Measurements from ENCODE around the gene ZBTB20.
A peak's percentile ranks its signal among the peaks of the same experiment; 100 is the strongest.

ZBTB20 gene

GRCh38 chr3:114314282-114314681 is 832.8 kb downstream of the ZBTB20 start:
- WGBS (ENCODE audit: insufficient coverage, insufficient read length) = no CpG with 5 or more reads among the region's 2 CpGs
- no peaks in the 10 kb centered on the region for H3K9me3 ChIP-seq (ENCODE audit: control insufficient read depth, insufficient read depth, low read length)
- H3K27me3 ChIP-seq (ENCODE audit: control insufficient read depth, insufficient read depth, low read length) = no peaks in the 10 kb centered on the region
- no peak overlapping the region for H3K27ac ChIP-seq (ENCODE audit: low read length)
- no peak for DNase-seq (ENCODE audit: low read depth, low spot score)
- H3K4me3 ChIP-seq (ENCODE audit: low read length) = no peak overlapping the region
- peaks cover 5% of the 10 kb centered on the region; the same call in 1 of the 2 replicates for H3K4me1 ChIP-seq (ENCODE audit: control insufficient read depth, insufficient read depth, low read length)
- H3K36me3 ChIP-seq (ENCODE audit: control insufficient read depth, insufficient read depth, low read length) = no peaks in the 10 kb centered on the region

GRCh38 chr3:114313426-114313825 is 833.7 kb downstream of the ZBTB20 start:
- Histone ChIP-seq H3K36me3 (ENCODE audit: control insufficient read depth, insufficient read depth, low read length) (no peaks in the 10 kb centered on the region), H3K4me1 (ENCODE audit: control insufficient read depth, insufficient read depth, low read length) (peaks cover 4% of the 10 kb centered on the region; the same call in 1 of the 2 replicates), H3K27me3 (ENCODE audit: control insufficient read depth, insufficient read depth, low read length) (no peaks in the 10 kb centered on the region), H3K9me3 (ENCODE audit: control insufficient read depth, insufficient read depth, low read length) (no peaks in the 10 kb centered on the region), H3K4me3 (ENCODE audit: low read length) (no peak overlapping the region), H3K27ac (ENCODE audit: low read length) (no peak overlapping the region)
- WGBS (ENCODE audit: insufficient coverage, insufficient read length) = no CpG with 5 or more reads among the region's 2 CpGs
- no peak for DNase-seq (ENCODE audit: low read depth, low spot score)

- WGBS (ENCODE audit: insufficient coverage, insufficient read length) = no CpG with 5 or more reads among the region's 2 CpGs
These were observed 836.4 kb downstream of the ZBTB20 start for GRCh38 chr3:114310695-114311094.

GRCh38 chr3:114308830-114309229 is 838.3 kb downstream of the ZBTB20 start:
- H3K27ac ChIP-seq (ENCODE audit: low read length) = no peak overlapping the region
- no peak for DNase-seq (ENCODE audit: low read depth, low spot score)
- no CpG with 5 or more reads among the region's 5 CpGs for WGBS (ENCODE audit: insufficient coverage, insufficient read length)

More at GRCh38 chr3:114310695-114311094, 836.4 kb downstream of the ZBTB20 start:
- H3K4me3 ChIP-seq (ENCODE audit: low read length) = no peak overlapping the region
- DNase-seq (ENCODE audit: low read depth, low spot score) = no peak
- H3K9me3 ChIP-seq (ENCODE audit: control insufficient read depth, insufficient read depth, low read length) = no peaks in the 10 kb centered on the region
- H3K36me3 ChIP-seq (ENCODE audit: control insufficient read depth, insufficient read depth, low read length) = no peaks in the 10 kb centered on the region
- no peak overlapping the region for H3K27ac ChIP-seq (ENCODE audit: low read length)
- H3K27me3 ChIP-seq (ENCODE audit: control insufficient read depth, insufficient read depth, low read length) = no peaks in the 10 kb centered on the region
- H3K4me1 ChIP-seq (ENCODE audit: control insufficient read depth, insufficient read depth, low read length) = no peaks in the 10 kb centered on the region

GRCh38 chr3:114308377-114308776 is 838.7 kb downstream of the ZBTB20 start:
- DNase-seq (ENCODE audit: low read depth, low spot score) = no peak
- Histone ChIP-seq H3K27ac (ENCODE audit: low read length) (no peak overlapping the region), H3K36me3 (ENCODE audit: control insufficient read depth, insufficient read depth, low read length) (no peaks in the 10 kb centered on the region), H3K4me3 (ENCODE audit: low read length) (no peak overlapping the region), H3K4me1 (ENCODE audit: control insufficient read depth, insufficient read depth, low read length) (no peaks in the 10 kb centered on the region), H3K9me3 (ENCODE audit: control insufficient read depth, insufficient read depth, low read length) (no peaks in the 10 kb centered on the region), H3K27me3 (ENCODE audit: control insufficient read depth, insufficient read depth, low read length) (no peaks in the 10 kb centered on the region)
- WGBS (ENCODE audit: insufficient coverage, insufficient read length) = no CpG with 5 or more reads among the region's 2 CpGs

More at GRCh38 chr3:114308830-114309229, 838.3 kb downstream of the ZBTB20 start:
- Histone ChIP-seq H3K9me3 (ENCODE audit: control insufficient read depth, insufficient read depth, low read length) (no peaks in the 10 kb centered on the region), H3K36me3 (ENCODE audit: control insufficient read depth, insufficient read depth, low read length) (no peaks in the 10 kb centered on the region), H3K4me3 (ENCODE audit: low read length) (no peak overlapping the region), H3K4me1 (ENCODE audit: control insufficient read depth, insufficient read depth, low read length) (no peaks in the 10 kb centered on the region), H3K27me3 (ENCODE audit: control insufficient read depth, insufficient read depth, low read length) (no peaks in the 10 kb centered on the region)

GRCh38 chr3:114307832-114308231 is 839.3 kb downstream of the ZBTB20 start:
- no CpG with 5 or more reads among the region's 3 CpGs for WGBS (ENCODE audit: insufficient coverage, insufficient read length)
- no peaks in the 10 kb centered on the region for H3K27me3 ChIP-seq (ENCODE audit: control insufficient read depth, insufficient read depth, low read length)
- no peak overlapping the region for H3K4me3 ChIP-seq (ENCODE audit: low read length)
- H3K4me1 ChIP-seq (ENCODE audit: control insufficient read depth, insufficient read depth, low read length) = no peaks in the 10 kb centered on the region
- no peak overlapping the region for H3K27ac ChIP-seq (ENCODE audit: low read length)
- no peaks in the 10 kb centered on the region for H3K9me3 ChIP-seq (ENCODE audit: control insufficient read depth, insufficient read depth, low read length)
- DNase-seq (ENCODE audit: low read depth, low spot score) = no peak
- H3K36me3 ChIP-seq (ENCODE audit: control insufficient read depth, insufficient read depth, low read length) = no peaks in the 10 kb centered on the region

GRCh38 chr3:114307222-114307830 is 839.8 kb downstream of the ZBTB20 start:
- Histone ChIP-seq H3K27ac (ENCODE audit: low read length) (no peak overlapping the region), H3K36me3 (ENCODE audit: control insufficient read depth, insufficient read depth, low read length) (no peaks in the 10 kb centered on the region)
- no CpG with 5 or more reads among the region's 8 CpGs for whole genome bisulfite sequencing (ENCODE audit: insufficient coverage, insufficient read length)

GRCh38 chr3:114299941-114300624 is 847.0 kb downstream of the ZBTB20 start:
- Histone ChIP-seq H3K9me3 (ENCODE audit: control insufficient read depth, insufficient read depth, low read length) (no peaks in the 10 kb centered on the region), H3K4me3 (ENCODE audit: low read length) (no peak overlapping the region), H3K27me3 (ENCODE audit: control insufficient read depth, insufficient read depth, low read length) (no peaks in the 10 kb centered on the region), H3K36me3 (ENCODE audit: control insufficient read depth, insufficient read depth, low read length) (no peaks in the 10 kb centered on the region), H3K27ac (ENCODE audit: low read length) (no peak overlapping the region), H3K4me1 (ENCODE audit: control insufficient read depth, insufficient read depth, low read length) (no peaks in the 10 kb centered on the region)
- no peak for DNase-seq (ENCODE audit: low read depth, low spot score)
- no CpG with 5 or more reads among the region's 5 CpGs for WGBS (ENCODE audit: insufficient coverage, insufficient read length)

More at GRCh38 chr3:114307222-114307830, 839.8 kb downstream of the ZBTB20 start:
- no peak overlapping the region for H3K4me3 ChIP-seq (ENCODE audit: low read length)
- no peak for DNase-seq (ENCODE audit: low read depth, low spot score)
- no peaks in the 10 kb centered on the region for H3K27me3 ChIP-seq (ENCODE audit: control insufficient read depth, insufficient read depth, low read length)
- H3K9me3 ChIP-seq (ENCODE audit: control insufficient read depth, insufficient read depth, low read length) = no peaks in the 10 kb centered on the region
- no peaks in the 10 kb centered on the region for H3K4me1 ChIP-seq (ENCODE audit: control insufficient read depth, insufficient read depth, low read length)

GRCh38 chr3:114299421-114299820 is 847.7 kb downstream of the ZBTB20 start:
- DNase-seq (ENCODE audit: low read depth, low spot score) = peak; percentile 18
- no peaks in the 10 kb centered on the region for H3K9me3 ChIP-seq (ENCODE audit: control insufficient read depth, insufficient read depth, low read length)
- no peaks in the 10 kb centered on the region for H3K27me3 ChIP-seq (ENCODE audit: control insufficient read depth, insufficient read depth, low read length)
- no peaks in the 10 kb centered on the region for H3K36me3 ChIP-seq (ENCODE audit: control insufficient read depth, insufficient read depth, low read length)
- no peak overlapping the region for H3K4me3 ChIP-seq (ENCODE audit: low read length)
- no peaks in the 10 kb centered on the region for H3K4me1 ChIP-seq (ENCODE audit: control insufficient read depth, insufficient read depth, low read length)
- H3K27ac ChIP-seq (ENCODE audit: low read length) = no peak overlapping the region
- no CpG with 5 or more reads among the region's 13 CpGs for WGBS (ENCODE audit: insufficient coverage, insufficient read length)

GRCh38 chr3:114295946-114296345 is 851.1 kb downstream of the ZBTB20 start:
- Histone ChIP-seq H3K27ac (ENCODE audit: low read length) (no peak overlapping the region), H3K36me3 (ENCODE audit: control insufficient read depth, insufficient read depth, low read length) (no peaks in the 10 kb centered on the region)

More at GRCh38 chr3:114295946-114296345, 851.1 kb downstream of the ZBTB20 start:
- Histone ChIP-seq H3K4me3 (ENCODE audit: low read length) (no peak overlapping the region), H3K27me3 (ENCODE audit: control insufficient read depth, insufficient read depth, low read length) (no peaks in the 10 kb centered on the region), H3K9me3 (ENCODE audit: control insufficient read depth, insufficient read depth, low read length) (no peaks in the 10 kb centered on the region), H3K4me1 (ENCODE audit: control insufficient read depth, insufficient read depth, low read length) (0 out of 2 replicates have a peak, but pooled peaks cover 4% of the 10 kb centered on the region)
- no peak for DNase-seq (ENCODE audit: low read depth, low spot score)
- WGBS (ENCODE audit: insufficient coverage, insufficient read length) = no CpG with 5 or more reads among the region's 2 CpGs
